CMK (cell line): Measurements from ENCODE around the gene TACSTD2.
"Not testable (repeated sequence)": the region's sequence is repeated elsewhere in the genome, so short reads cannot be mapped to it uniquely, and the experiment has no call there.

ENCODE experiments used
- DNase-seq: peaks from one replicate; pipeline ENCODE4 v3.0.0-alpha.2; 2010; ENCODE audit warnings: low read depth

The TACSTD2 gene, protein sequence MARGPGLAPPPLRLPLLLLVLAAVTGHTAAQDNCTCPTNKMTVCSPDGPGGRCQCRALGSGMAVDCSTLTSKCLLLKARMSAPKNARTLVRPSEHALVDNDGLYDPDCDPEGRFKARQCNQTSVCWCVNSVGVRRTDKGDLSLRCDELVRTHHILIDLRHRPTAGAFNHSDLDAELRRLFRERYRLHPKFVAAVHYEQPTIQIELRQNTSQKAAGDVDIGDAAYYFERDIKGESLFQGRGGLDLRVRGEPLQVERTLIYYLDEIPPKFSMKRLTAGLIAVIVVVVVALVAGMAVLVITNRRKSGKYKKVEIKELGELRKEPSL

DNA sequence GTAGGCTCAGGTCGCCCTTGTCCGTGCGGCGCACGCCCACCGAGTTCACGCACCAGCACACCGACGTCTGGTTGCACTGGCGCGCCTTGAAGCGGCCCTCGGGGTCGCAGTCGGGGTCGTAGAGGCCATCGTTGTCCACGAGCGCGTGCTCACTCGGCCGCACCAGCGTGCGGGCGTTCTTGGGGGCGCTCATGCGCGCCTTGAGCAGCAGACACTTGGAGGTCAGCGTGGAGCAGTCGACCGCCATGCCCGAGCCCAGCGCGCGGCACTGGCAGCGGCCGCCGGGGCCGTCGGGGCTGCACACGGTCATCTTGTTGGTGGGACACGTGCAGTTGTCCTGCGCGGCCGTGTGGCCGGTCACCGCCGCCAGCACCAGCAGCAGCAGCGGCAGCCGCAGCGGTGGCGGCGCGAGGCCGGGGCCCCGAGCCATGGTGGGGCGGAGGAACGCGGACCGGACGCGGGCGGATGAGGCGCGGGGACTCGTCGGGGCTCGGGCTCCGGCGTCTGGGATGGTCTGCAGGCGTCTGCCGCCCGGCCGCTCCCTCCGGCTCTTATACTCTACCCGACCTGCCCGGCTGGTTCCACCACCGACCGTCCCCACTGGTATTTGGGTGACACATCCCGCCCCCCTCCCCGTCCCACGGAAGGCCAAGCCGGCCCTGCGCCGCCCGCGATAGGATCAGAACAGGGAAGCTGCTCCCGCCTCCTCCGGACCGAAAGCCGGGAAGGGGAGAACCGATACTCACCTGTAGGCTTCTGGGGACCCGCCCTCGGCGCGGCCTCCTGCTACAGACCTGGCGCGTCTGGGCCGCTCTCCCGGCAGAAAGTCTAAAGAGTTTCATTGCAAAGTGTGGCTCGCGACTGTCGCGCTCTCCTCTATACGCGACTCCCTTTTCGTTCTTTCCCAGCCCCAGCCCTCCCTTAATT, at the start of gene TACSTD2:
Gene TACSTD2, minus strand, starts transcription at position 526 of the 927 bp plus-strand sequence. Its CDS starts 96 bp downstream, at position 430.
- DNase-seq: no peak

DNA sequence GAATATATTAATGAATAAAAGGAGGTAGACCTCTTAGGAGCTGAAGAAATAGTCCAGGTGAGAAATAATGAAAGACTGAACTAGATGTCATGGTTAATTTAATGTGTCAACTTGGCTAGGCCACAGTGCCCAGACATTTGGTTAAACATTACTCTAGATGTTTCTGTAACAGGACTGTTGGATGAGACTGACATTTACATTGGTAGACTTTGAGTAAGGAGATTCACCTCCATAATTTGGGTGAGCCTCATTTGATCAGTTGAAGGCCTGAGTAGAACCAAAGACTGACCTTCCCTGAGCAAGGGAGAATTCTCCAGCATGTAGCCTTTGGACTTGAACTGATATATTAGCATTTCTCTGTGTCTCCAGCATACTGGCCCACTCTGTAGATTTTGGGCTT, 49.2 kb upstream of the TACSTD2 start:
- DNase-seq: no peak

DNA sequence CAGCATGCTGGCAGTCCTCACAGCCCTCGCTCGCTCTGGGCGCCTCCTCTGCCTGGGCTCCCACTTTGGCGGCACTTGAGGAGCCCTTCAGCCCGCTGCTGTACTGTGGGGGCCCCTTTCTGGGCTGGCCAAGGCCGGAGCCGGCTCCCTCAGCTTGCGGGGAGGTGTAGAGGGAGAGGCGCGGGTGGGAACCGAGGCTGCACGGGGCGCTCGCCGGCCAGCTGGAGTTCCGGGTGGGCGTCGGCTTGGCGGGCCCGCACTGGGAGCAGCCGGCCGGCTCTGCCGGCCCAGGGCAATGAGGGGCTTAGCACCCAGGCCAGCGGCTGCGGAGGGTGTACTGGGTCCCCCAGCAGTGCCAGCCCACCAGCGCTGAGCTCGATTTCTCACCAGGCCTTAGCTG, 46.2 kb upstream of the TACSTD2 start:
- DNase-seq: not testable (repeated sequence)

DNA sequence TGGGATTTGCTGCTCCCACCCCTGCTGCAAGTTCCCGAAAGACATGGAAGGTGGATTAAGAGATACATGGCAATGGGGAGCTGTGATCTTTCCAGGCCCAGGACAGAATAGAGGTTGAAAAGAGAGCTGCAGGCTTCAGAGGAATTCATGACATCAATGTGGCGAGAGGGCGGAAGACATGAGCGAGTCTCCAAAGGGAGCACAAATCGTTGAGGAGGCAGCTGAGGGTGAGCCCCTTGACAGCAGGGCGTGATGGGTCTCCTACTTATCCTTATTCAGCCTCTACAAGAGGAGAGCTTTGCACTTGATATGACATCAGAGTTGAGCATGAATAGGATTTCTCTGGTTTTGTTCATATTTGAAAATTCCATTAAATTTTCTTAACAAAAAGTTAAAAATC, 45.5 kb upstream of the TACSTD2 start:
- no peak for DNase-seq

DNA sequence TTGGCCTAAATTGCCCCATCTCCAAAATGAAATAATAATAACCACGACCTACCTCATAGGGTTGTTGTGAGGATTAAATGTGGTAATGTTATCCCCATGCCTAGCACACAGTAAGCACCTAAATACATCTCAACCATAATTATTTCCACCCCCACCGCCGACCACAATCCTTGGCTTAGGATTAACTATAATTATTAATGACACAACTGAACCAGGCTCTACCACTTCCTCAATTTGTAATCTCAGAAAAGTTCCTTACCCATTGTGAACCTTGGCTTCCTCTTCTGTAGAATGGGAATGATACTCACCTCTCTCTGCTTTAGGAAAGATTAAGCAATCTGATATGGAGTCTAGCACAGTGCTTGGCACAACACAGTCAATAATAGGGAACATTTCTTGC, 44.3 kb upstream of the TACSTD2 start:
- no peak for DNase-seq

DNA sequence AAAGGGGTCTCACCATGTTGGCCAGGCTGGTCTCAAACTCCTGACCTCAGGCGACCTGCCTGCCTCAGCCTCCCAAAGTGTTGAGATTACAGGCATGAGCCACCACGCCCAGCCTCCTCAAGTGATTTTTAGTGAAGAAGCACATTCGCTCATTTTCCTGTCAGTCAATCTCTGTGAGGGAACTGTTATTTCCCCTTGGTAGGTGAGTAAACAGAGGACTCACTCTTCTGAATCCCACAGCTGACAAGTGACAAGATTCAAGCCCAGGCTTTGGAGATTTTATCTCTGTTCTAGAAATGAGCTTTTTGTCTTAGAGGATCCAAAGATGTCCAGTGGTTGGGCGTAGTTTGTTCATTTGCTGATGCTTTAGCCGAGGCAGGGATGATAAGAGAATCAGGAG, 43.9 kb upstream of the TACSTD2 start:
- no peak for DNase-seq

DNA sequence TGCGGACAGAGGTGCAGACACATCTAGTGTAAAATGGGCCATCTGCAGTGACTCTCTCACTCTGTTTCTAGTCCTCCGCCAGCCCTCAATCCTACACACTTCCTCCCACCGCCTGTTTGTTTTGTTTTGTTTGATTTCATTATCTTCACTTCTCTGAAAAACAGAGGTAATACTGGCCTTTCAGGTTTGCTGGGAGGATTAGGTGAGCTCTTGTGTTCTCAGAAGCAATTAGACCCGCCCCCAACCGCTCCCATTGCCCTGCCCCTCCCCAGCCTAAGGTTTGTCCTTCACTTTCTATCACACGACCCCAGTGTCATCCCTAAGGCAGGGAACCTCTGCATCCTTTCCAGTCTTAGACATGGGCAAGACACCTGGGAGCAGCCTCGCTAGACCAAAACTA, 43.2 kb upstream of the TACSTD2 start:
- no peak for DNase-seq

DNA sequence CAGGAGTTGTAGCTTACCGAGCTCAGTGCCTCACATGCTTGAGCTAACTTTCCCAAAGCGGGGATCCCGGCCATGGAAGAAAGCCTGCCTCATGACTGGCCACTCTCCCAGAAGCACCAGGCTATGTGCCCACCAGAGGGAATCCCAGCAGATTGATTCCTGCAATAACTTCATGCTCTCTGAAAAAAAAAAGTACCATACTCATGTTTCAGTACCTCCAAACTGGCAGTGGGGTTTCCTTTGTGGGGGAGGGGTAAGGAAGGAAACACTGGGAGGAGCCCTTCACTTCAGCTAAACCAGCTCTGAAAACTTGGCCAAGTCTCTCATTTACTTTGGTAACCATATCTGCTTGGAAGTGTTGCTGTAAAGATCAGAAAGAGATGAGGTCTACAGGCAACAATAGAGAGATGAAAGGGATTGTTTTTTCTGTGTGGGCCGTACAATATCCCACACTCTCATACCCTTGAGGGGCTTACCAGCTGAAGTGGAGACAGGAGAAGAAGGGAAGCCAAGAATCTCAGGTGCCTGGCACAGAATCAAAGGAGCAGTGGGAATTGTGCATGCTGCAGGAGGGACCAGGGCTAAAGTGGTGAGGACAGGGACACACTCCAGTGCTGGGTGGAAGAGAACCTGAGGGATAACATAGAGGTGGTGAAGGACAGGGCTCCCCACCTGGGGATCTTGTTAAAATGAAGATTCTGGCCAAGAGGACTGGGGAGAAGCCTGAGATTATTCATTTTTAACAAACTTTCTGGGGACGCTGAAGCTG, 42.4 kb upstream of the TACSTD2 start:
- DNase-seq: no peak

DNA sequence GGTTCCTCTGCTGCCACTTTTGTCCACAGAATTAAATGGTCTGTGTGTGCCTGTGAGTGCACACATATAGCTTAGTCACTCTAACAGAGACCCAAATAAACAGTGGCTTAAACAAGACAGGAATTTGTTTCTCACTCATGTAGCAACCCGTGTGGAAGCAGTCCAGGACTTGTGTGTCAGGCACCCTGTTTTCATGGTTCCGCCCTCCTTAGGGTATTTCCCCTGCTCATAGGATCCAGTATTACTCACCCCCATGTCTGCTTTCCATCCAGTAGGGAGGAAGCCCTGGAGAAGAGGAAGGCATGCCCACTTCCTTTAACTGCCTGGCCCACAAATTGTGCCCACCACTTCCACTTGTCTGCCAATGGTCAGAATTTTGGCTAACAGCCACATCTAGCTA, 41.3 kb upstream of the TACSTD2 start:
- DNase-seq: peak; percentile 21

DNA sequence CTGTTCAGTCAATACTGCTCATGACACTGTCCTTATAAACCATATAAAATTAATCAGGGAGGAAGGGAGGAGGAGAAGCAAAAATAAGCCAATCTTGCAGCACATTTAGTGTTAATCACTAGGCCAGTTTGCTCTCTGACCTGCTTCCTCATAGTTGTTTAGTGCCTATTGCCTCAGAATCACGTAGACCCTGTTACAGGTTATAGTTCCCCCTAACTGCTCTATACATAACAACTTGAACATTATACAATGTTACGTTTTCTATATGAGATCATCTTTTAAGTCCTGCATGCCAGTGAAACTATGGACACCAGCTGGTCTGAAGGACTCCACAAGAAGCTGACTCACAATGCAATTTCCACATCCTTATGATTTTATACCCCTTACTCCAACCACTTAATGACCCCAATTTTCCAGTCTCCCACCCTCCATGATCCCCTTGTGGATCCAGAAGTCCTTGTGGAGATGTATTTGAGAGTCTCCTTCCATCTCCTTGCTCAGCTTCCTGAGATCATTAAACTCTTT, 34.9 kb upstream of the TACSTD2 start:
- DNase-seq: no peak

DNA sequence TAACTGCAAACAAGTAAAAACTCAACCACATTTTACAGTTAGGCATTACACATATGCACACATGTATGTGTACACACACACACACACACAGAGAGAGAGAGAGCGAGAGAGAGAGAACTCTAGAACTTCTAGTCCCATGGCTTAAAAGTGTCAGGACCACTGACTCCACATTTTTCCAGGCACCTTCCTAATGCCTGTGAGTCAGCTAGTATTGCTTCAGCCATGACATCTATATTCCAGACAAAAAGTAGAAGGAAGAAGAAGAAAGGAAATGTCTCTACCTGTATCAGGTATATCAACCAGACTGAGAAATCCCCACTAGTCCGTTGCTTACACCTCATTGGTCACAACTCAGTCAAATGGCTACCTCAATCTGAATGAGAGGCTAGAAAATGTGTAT, 31.9 kb upstream of the TACSTD2 start:
- no peak for DNase-seq

DNA sequence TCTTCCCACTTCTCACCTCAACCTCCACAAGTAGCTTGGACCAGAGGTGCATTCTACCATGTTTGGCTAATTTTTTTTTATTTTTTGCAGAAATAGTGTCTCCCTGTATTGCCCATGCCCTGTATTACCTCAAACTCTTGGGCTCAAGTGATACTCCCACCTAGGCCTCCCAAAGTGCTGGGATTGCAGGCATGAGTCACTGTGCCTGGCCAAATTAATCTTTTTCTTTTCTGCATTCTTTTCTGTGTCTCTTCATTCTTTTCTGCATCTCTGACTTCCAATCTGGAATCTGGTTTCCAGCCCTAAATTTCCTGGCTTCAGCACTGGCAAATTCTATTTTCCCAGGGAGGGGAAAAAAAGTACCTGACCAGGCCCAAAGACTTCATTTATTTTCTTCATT, 31.2 kb upstream of the TACSTD2 start:
- DNase-seq: no peak

DNA sequence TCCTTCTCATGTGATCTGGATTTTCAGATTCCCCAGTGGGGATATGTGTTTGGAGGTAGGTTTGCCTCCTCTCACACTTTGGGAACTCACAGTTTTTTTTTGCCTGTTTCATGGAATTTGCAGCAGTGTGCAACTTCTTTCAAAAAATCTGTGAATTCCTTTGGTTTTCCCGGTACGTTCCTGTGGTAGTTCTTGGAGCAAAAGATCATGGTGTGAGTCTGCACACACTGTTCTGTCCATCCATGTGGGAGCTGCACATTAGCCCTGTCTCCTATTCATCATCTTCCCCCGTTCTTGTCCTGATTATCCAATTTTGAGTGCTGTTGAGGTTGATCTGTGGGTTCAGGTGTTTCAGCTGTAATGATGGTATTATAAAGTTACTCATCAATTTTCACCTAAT, 30.3 kb upstream of the TACSTD2 start:
- DNase-seq: no peak

DNA sequence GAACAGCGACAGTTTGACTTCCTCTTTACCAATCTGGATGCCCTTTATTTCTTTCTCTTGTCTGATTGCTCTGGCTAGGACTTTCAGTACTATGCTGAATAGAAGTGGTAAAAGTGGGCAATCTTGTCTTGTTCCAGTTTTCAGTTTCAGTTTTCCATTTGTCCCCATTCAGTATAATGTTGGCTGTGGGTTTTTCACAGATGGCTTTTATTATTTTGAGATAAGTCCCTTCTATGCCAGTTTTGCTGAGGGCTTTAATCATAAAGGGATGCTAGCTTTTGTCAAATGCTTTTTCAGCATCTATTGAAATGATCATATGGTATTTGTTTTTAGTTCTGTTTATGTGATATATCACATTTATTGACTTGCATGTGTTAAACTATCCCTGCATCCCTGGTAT, 24.9 kb upstream of the TACSTD2 start:
- DNase-seq: not testable (repeated sequence)

DNA sequence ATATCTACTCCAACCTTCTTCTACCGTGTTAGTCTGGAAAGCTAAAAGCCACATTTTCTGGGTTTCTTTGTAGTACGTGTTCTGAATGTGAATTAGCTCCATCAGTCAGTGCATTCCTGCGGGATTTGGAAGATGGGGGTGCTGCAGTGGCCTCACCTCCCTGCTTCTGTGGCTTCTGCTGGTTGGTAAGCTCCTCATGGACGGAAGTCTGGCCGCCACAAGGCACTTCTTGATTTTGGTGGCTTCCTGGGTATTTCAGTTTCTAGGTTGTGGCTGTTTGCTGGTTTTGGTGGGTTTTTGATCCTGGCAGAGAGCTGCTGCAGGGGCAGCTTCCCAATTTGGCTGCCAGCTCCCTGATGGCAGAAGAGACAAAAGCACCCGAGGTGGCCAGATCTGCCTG, 20.9 kb upstream of the TACSTD2 start:
- DNase-seq: no peak

DNA sequence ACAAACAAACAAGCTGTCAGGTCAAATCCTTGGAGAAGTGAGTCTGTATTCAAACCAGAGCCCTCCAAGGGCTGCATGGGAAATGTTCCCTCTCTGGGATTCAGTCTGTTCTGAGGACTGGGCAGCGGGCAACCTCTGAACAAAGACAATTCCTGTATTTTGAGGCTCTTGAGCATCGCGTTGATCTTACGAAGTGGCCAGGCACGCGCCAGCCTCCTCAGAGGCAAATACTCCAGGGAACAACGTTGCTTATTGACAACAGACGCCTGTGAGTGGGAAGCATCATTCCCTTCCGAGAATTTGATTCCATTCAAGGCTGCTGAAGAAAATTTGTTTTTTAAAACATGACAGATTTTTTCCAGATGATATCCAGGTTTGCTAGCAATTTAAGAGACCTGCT, 20.0 kb upstream of the TACSTD2 start:
- DNase-seq: no peak

DNA sequence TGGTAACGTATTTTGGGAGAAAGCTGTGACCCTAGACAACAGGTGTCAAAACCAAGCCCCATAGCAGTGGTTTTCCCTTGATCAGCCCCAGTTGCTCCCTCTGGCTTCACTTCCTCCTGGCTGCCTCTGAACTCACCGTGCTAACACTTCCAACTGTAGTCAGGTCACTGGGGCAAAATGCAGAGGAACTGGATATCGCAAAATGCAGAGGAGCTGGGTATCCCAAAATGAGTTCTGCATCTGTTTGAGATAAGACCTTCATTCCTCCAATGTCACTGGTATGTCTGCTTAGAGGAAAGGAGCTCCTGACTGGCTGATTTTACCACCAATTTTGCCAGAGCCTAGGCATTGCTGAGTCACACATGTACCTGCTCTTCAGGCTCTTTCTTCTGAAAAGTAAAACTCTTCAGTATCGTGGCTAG, 19.6 kb upstream of the TACSTD2 start:
- DNase-seq: no peak

DNA sequence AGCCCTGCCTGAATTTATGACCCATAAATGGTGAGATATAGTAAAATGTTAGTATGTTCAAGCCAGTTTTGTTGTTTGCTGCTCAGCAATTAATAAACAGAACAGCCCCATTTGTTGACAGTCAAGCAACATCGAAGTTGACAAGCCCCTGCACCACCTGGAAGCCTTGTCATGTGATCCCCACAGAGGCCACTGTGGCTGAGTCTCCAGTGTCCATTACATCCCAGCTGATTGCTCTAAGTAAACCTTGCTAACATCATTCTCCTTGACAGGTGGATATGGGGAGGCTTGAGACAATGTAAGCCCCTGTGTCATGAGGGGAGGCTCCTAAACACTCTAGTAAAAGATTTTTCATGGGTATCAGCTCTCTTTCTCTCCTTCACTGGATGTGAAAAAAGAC, 17.5 kb upstream of the TACSTD2 start:
- DNase-seq: no peak

DNA sequence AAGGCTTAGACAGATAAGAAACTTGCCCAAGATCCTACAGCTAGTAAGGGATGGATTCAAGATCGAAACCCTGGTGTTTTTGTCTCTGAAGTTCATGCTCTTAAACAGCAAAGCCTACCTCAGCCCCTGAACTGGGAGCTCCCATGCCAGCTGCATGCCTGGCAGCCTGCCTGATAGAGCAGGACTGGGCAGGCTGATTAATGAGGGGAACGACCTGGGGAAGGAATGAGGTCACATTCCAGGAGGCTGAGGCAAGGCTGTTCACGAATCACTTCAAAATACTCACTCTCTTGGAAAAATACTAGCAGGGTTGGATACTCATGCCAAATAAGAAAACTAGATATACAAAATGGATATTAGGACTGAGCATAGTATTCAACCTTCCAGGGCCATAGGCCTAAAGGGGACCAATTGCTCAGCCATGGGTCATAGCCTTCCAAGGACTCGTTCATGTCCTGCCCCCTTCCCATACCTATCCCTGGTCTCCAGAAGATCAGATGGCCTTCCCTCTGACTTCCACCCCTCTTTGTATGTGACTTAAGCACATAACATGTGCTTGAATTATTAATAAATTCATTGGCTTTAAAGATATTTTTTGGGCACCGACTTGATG, 15.6 kb upstream of the TACSTD2 start:
- DNase-seq: no peak

DNA sequence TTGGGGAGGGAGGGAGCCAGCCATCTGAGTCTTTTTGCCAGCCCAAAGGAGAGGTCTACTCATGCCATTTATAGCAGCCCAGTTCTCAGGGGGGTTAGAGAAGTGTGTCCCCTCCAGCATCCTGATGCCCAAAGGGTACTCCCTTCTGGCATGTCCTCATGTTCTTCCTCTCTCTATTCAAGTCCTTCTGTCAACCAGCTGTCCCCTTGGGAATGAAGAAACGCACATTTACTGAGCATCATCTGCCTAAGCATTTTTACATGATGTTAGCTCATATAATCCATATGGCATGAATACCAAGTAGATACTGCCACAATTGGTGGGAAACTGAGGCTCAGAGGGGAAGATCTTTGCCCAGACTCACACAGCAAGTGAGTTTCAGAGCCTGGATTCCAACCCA, 14.8 kb upstream of the TACSTD2 start:
- no peak for DNase-seq

DNA sequence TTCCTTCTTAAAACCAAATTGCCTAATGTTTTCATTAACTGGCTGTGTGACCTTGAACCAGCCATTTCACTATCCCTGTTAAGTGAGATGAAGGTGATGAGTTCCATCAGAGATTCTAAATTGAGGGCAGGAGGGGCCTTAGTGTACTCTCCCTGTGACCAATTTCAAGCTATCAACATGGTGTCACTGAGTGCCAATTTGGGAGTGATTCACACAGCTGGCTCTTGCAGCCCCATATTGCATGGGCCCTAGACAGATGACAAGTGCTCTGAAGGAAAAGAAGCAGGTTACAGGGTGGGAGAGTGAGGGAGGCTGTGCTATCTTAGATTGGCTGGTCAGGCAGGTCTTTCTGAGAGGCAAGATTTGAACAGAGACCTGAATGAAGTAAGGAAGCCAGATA, 13.0 kb upstream of the TACSTD2 start:
- no peak for DNase-seq

DNA sequence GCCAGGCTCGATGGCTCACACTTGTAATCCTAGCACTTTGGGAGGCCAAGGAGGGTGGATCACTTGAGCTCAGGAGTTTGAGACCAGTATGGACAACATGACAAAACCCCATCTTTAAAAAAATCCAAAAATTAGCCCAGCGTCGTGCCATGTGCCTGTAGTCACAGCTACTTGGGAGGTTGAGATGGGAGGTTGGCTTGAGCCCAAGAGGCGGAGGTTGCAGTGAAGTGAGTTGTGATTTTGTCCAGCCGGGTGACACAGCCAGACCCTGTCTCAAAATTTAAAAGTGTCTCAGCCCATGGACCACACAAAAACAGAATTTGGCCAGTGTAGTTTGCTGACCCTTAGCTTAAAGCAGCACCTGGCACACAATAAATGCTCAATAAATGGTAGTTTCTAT, 11.3 kb upstream of the TACSTD2 start:
- DNase-seq: no peak
